Mucosa of stomach (tissue), 1 donor: Measurements from ENCODE around the gene GDF3.
"Not testable (repeated sequence)": the region's sequence is repeated elsewhere in the genome, so short reads cannot be mapped to it uniquely, and the experiment has no call there.

Experiments used
- H3K27me3 ChIP-seq: one replicate; pipeline ENCODE4 v1.7.0; 2013; ENCODE audit warnings: mild to moderate bottlenecking, low read length; ENCODE audit not compliant: control insufficient read depth, insufficient read depth
- H3K36me3 ChIP-seq: one replicate; pipeline ENCODE4 v1.7.0; 2013; ENCODE audit warnings: low read length; ENCODE audit not compliant: control insufficient read depth, insufficient read depth
- H3K4me1 ChIP-seq: one replicate; pipeline ENCODE4 v1.7.0; 2013; ENCODE audit warnings: mild to moderate bottlenecking, low read length; ENCODE audit not compliant: control insufficient read depth, insufficient read depth
- H3K4me3 ChIP-seq: one replicate; pipeline ENCODE4 v1.7.0; 2013; ENCODE audit warnings: low read length
- H3K9ac ChIP-seq: one replicate; pipeline ENCODE4 v1.7.0; 2013; ENCODE audit warnings: mild to moderate bottlenecking, low read length, moderate library complexity
- H3K9me3 ChIP-seq: one replicate; pipeline ENCODE4 v1.7.0; 2013; ENCODE audit warnings: mild to moderate bottlenecking, low read length, moderate library complexity; ENCODE audit not compliant: control insufficient read depth
- donor health status: Pancreatic carcinoma.

The GDF3 gene

DNA sequence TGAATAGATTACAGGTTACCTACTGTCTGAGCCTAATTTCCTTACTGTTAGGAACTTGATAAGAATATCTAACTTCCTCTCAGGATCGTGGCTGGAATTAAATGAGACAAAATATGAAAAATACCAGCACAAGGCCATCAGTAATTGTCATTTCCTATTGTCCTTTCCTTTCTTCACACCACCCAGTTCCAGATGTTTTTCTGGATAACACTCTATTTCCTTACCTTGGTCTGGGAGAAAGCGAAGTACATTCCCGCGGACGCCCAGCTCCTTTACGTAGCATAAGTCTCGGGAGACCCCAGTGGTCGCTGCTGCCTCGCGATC, 376 bp downstream of the GDF3 start:
- Histone ChIP-seq H3K9me3 (no peaks in the 10 kb centered on the region), H3K36me3 (no peaks in the 10 kb centered on the region), H3K4me3 (no peak overlapping the region), H3K4me1 (no peaks in the 10 kb centered on the region), H3K9ac (no peak overlapping the region), H3K27me3 (no peaks in the 10 kb centered on the region)

DNA sequence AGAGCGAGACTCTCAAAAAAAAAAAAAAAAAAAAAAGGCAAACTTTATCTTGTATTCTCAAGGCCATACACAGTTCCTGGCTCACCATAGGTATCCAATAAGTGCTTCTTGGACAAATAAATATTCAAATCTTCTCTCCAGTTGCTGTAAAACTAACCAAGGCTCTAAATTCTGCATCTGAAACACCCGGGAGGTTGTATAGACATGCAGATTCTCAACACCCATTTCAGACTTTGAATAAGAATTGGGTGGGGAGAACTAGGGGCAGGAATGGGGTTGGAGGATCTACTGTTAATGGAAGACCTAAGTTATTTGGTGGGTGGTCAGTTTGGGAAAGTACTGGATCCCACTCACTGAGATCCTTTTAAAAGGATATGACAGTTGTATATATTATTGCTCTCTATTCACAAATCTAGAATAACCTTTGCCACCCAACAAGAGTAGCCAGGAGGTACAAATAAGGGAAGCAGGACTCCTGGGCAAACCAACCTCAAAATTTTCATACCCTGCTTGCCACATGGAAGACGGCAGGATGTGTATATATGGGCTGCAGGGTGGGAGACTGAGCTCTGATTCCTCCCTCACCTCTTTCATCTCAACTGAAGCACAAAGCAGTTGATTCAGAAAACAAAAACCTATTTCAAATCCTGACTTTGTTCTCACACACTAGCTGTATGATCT, 879 bp downstream of the GDF3 start:
- Histone ChIP-seq H3K36me3 (no peaks in the 10 kb centered on the region), H3K4me3 (no peak overlapping the region), H3K27me3 (no peaks in the 10 kb centered on the region), H3K9me3 (no peaks in the 10 kb centered on the region), H3K9ac (no peak overlapping the region), H3K4me1 (no peaks in the 10 kb centered on the region)

DNA sequence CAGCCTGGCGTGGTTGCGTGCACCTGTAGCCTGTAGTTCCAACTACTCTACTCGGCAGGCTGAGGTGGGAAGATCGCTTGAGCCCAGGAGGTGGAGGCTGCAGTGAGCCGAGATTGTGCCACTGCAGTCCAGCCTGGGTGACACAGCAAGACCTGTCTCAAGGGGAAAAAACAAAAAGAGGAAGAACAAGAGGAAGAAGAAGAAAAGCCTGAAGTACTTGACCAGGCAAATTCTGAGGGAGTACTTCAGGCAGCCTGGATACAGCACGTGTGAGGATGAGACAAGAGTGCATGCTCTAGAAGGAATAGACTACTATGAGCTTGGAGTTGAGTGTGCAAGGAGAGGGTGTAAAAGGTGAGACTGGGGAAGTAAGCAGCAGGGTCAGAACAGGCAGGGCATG, 1.8 kb downstream of the GDF3 start:
- no peak overlapping the region for H3K4me3 ChIP-seq
- no peaks in the 10 kb centered on the region for H3K9me3 ChIP-seq
- H3K4me1 ChIP-seq: no peaks in the 10 kb centered on the region
- no peaks in the 10 kb centered on the region for H3K27me3 ChIP-seq
- no peaks in the 10 kb centered on the region for H3K36me3 ChIP-seq
- no peak overlapping the region for H3K9ac ChIP-seq

DNA sequence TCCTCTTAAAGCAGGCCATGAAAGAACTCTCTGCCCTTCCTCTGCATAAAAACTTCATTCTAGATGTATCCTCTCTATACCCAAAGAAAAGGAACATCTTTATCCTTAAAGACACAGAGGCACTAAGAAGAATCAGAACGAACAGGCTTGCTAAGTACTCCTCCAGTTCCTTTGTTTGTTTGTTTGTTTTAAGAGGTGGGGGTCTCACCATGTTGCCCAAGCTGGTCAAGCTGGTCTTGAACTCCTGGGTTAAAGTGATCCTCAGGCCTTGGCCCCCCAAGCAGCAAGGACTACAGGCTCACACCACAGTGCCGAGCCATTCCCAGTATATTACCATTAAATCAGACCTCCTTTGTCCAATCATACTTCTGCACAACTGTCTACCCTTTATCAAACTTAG, 14.0 kb downstream of the GDF3 start:
- no peaks in the 10 kb centered on the region for H3K4me1 ChIP-seq
- H3K27me3 ChIP-seq: no peaks in the 10 kb centered on the region
- H3K4me3 ChIP-seq: no peak overlapping the region
- no peak overlapping the region for H3K9ac ChIP-seq
- H3K36me3 ChIP-seq: no peaks in the 10 kb centered on the region
- H3K9me3 ChIP-seq: no peaks in the 10 kb centered on the region

DNA sequence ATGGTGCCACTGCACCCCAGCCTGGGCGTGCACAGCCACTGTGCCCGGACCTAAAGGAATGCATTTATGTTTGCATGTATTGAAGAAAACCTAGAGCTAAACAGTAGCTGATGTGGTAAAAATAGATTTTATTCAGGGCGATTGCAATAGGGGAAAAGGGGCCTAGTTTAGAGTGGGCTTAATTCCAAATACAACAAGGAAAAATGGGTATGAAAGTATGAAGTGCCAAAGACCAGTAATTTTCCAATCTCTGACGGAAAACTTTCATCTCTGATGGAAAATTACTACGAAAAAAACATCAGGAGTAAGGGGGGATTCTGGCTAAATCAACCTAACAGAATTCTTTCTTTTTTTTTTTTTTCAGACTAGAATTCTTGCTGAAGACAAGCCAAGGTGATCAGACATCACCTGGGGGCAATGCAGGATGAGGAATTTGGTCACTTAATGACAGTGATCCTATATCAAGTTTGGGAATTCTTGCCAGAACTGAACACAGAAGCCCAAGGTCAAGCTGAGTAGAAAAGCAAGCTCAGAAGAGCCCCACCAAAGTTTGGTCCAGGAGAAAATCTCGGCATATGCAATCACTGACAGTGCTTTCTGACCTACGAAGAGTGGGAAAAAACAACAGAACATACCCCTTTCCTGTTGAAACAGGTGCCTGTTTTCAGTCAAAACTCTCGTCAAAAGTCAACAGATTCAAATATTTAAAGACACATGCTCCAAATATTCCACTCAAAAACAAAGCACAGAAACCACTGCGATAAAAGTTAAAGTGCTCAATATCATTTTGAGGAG, 16.1 kb downstream of the GDF3 start:
- Histone ChIP-seq H3K9me3 (no peaks in the 10 kb centered on the region), H3K27me3 (no peaks in the 10 kb centered on the region), H3K9ac (no peak overlapping the region), H3K4me3 (no peak overlapping the region), H3K36me3 (no peaks in the 10 kb centered on the region), H3K4me1 (no peaks in the 10 kb centered on the region)

DNA sequence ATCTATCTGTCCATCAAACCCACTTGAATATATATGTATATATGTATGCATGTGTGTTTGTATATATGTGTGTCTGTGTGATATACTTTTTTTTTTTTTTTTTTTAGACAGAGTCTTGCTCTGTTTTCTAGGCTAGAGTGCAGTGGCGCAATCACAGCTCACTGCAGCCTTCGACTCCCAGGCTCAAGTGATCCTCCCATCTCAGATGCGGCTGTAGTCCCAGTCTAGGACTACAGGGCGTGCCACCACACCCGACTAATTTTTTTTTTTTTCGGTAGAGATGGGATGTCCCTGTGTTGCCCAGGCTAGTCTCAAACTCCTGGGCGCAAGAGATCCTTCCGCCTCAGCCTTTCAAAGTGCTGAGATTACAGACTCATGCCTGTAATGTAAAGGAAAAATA, 16.8 kb downstream of the GDF3 start:
- H3K9me3 ChIP-seq: no peaks in the 10 kb centered on the region

DNA sequence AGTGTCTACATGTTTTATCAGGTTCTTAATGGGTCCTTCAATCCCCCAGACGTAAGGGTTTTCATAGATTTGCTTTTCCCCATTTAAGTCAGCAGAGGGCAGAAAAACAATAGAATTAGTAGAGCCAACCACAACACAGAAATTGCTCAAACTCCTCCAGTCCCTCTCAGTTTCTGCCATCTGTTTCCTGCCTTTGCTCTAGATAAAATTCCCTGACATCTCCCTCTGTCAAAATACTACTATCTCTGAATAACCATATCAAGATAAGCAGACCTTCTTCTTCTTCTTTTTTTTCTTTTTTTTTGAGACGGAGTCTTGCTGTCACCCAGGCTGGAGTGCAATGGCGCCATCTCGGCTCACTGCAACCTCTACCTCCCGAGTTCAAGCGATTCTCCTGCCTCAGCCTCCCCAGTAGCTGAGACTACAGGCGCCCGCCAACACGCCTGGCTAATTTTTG, 18.1 kb downstream of the GDF3 start:
- not testable (repeated sequence) for H3K27me3 ChIP-seq

More for the DNA sequence above, 16.8 kb downstream of the GDF3 start:
- no peaks in the 10 kb centered on the region for H3K4me1 ChIP-seq
- no peaks in the 10 kb centered on the region for H3K27me3 ChIP-seq
- H3K9ac ChIP-seq: no peak overlapping the region
- no peaks in the 10 kb centered on the region for H3K36me3 ChIP-seq
- no peak overlapping the region for H3K4me3 ChIP-seq

DNA sequence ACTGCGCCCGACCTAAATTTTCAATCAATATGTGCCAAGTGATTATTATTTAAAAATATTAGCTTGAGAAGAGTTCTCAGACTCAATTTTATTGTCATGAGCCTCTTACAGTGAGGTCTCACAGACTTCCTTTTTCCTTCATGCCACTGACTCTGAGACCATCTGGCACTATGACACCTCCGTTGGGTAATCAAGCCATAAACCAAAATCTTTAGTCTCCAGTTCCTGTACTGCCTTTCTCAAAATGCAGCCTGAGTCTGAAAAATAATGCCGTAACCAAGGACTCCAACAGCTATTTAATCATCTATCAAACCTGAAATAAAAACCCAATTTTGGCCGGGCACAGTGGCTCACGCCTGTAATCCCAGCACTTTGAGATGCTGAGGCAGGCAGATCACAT, 20.1 kb downstream of the GDF3 start:
- not testable (repeated sequence) for H3K27me3 ChIP-seq, H3K9ac ChIP-seq, H3K4me1 ChIP-seq, H3K36me3 ChIP-seq, H3K4me3 ChIP-seq, H3K9me3 ChIP-seq

More for the DNA sequence above, 18.1 kb downstream of the GDF3 start:
- H3K9ac ChIP-seq, H3K4me1 ChIP-seq, H3K36me3 ChIP-seq, H3K9me3 ChIP-seq, H3K4me3 ChIP-seq: not testable (repeated sequence)

DNA sequence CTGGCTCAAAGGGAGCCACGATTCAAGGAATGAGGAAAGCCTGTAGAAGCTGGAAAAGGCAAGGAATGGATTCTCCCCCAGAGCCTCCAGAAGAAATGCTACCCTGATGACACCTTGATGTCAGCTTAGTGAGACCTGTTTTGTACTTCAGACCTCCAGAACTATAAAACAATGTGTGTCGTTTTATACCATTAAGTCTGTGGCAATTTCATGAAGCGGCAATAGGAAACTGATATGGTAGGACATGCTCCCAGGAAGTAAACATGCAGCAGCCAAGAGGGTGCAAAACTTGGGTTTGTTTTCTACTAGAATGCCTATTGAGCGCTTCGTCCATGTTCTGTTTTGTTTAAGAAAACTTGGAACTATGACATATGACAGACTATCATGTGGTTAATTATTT, 27.4 kb downstream of the GDF3 start:
- no peak overlapping the region for H3K9ac ChIP-seq
- H3K36me3 ChIP-seq: no peaks in the 10 kb centered on the region
- no peaks in the 10 kb centered on the region for H3K27me3 ChIP-seq
- H3K9me3 ChIP-seq: no peaks in the 10 kb centered on the region
- no peak overlapping the region for H3K4me3 ChIP-seq
- H3K4me1 ChIP-seq: peaks cover 16% of the 10 kb centered on the region

DNA sequence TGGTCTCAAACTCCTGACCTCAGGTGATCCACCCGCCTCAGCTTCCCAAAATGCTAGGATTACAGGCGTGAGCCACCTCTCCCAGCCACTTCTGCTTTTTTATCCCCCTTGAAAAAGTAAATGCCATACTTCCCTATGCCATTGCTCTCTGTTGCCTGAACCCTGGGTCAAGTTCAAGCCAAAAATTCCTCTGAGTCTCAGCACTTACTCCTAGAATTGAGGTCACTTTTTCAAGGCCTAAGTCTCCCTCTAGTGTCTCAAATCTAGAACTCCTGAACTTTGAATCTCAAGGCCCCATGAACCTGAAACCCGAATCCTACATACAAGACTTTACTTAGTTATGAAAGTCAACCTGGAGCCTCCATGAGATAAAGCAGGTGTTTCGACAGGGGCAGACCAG, 28.4 kb downstream of the GDF3 start:
- Histone ChIP-seq H3K4me3 (no peak overlapping the region), H3K9me3 (no peaks in the 10 kb centered on the region), H3K9ac (no peak overlapping the region), H3K4me1 (peaks cover 16% of the 10 kb centered on the region), H3K27me3 (no peaks in the 10 kb centered on the region), H3K36me3 (no peaks in the 10 kb centered on the region)

DNA sequence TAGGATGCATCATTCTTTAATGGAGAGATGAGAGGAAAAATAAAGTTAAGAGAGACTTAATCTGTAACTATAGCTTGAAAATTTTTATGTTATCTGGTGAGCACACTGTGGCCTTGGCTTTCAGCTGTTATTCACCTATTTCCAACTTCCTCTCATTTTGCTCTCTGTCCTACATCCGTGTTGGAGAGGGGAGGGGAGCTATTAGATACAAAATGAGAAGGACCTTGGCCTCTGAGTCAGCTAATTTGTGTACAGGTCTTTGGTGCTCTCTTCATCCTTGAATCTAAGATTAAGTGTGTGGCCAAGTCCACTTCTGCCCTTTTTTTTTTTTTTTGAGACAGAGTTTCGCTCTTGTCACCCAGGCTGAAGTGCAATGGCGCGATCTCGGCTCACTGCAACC, 29.0 kb downstream of the GDF3 start:
- H3K4me1 ChIP-seq: peaks cover 16% of the 10 kb centered on the region
- H3K4me3 ChIP-seq: no peak overlapping the region
- H3K27me3 ChIP-seq: no peaks in the 10 kb centered on the region

DNA sequence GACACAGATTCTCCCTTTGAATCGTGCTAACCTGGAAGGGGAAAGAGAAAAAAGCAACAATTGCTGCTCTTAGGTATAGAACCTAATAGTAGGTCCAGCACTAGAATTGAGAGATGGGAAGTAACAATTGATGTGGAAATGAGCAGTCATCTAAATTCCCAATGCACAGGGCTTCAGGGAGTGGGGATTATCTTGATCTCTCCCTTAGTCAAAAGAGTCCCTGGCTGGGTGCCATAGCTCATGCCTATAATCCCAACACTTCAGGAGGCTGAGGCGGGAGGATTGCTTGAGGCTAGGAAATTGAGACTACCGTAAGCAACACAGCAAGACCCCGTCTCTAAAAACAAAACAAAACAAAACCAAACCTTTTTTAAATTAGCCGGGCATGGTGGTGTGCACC, 33.8 kb downstream of the GDF3 start:
- Histone ChIP-seq H3K4me1 (peaks cover 12% of the 10 kb centered on the region), H3K9me3 (no peaks in the 10 kb centered on the region), H3K27me3 (no peaks in the 10 kb centered on the region), H3K36me3 (no peaks in the 10 kb centered on the region), H3K9ac (no peak overlapping the region), H3K4me3 (no peak overlapping the region)

More for the DNA sequence above, 29.0 kb downstream of the GDF3 start:
- Histone ChIP-seq H3K9me3 (no peaks in the 10 kb centered on the region), H3K36me3 (no peaks in the 10 kb centered on the region), H3K9ac (no peak overlapping the region)
